Retina (tissue), 1 donor: ENCODE measurements around the gene ATOSA.

Experiments
- DNase-seq: peaks from one replicate; pipeline ENCODE4 v3.0.0-alpha.2; 2016

Gene ATOSA

GRCh38 chr15:52682781-52683180, 3.6 kb upstream of the ATOSA start:
- no peak for DNase-seq

DNA sequence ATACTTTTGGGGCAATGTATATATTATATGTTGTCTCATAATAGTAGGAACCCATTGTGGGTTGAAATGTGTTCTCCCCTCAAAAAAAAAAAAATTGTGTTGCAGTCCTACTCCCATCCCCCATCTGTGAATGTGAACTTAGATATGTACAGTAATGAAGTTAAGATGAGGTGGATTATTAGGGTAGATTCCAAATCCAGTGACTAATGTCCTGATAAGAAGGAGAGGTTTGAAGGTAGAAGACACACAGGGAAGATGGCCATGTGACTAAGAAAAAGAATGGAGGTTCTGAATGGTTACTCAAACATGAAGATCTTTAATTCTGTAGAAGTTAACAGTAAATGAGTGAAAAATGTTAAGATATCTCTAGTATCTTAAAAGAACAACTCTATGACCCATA, 3.0 kb upstream of the ATOSA start:
- no peak for DNase-seq

DNA sequence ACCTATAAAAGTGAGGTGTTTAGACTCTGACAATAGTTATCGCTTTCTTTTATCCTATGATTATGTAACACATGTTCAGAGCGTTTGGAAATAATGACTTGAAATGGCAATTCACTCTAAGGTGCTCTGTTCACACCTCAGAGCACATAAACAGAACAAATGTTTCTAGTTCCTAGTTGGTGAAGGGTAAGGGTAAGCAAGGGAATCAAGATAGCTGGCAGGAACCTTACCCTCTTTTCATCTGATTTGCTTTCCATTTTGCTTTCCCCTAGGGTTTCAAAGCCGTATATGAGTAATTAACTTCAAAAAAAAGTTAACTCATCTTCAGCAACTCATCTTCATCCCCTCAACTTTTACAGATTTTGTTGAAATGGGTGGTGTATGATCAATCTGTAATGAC, 2.3 kb upstream of the ATOSA start:
- DNase-seq: no peak

DNA sequence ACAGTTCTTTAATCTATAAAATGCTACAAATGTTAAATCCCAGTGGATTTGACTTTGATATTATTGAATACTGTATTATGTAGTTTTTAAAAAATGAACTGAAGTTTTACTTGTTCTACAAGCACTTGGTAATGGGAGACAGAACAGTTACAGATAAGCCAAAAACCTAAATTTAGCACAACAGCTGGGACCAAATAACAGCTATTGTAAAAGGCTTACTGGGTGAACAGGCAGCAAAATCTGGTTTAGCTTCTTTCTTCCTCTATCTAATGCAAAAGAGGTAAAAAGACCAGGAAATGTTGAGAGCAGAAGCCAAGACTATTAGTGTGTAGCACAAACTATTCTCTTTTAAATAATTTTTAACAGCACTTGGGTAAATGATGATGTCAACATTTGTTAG, 1.6 kb upstream of the ATOSA start:
- DNase-seq: no peak

DNA sequence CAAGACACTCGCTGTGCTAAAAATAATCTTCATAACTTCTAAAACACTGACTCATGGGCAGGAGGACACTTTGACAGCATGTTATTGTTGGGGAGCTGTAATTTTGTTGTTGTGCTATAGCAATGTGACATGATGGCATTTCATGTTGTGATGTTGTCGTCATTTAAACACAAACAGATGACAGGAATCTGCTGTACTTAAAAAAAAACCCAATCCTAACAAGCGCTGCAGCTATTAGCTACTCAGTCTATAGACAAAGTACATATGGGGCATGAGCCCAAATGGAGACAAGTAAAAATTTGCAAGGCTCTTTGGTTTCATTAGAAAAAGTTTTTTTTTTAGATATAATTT, 828 bp upstream of the ATOSA start:
- DNase-seq: peak; percentile 37

GRCh38 chr15:52678468-52679231, 538 bp downstream of the ATOSA start:
- DNase-seq: peak; percentile 88

- DNase-seq: peak; percentile 60
These were observed 1.4 kb downstream of the ATOSA start for GRCh38 chr15:52677593-52678467.

- no peak for DNase-seq
These were observed 4.4 kb downstream of the ATOSA start for GRCh38 chr15:52674831-52675230.

GRCh38 chr15:52673734-52674133, 5.5 kb downstream of the ATOSA start:
- no peak for DNase-seq

DNA sequence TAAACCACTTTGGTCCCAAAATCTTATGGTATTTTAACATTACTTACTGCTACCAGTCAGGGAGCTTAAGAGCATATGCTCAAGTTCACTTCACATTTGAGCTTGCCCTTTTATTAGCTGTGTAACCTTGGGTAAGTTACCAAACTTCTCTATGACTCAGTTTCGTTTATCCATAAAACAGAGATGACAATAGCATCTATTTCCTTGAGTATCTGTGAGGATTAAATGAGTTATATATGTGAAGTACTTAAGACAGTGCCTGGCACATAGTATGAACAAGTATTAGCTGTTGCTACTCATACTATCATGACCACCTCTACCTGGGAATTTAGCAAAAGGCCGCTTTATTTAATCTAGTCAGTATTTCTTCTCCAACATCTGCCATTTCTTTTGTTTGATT, 5.9 kb downstream of the ATOSA start:
- DNase-seq: no peak

DNA sequence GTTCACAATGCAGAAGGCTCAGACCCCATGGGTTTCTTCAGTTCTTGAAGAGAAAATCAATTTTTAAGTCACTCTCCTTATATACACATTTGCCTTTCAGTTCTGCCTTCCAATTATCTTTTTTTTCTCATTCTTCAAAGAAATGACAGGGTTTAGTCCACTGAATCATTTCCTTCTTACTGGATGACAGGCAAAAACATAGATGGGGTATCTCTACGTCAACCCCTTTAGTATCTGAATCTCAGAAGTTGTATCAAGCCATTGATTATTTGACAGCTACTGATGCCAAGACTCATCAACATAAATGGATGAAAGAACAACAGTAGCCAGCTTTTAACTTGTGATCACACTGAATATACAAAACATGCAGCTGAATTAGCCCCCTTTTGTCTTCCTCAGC, 6.5 kb downstream of the ATOSA start:
- DNase-seq: no peak

DNA sequence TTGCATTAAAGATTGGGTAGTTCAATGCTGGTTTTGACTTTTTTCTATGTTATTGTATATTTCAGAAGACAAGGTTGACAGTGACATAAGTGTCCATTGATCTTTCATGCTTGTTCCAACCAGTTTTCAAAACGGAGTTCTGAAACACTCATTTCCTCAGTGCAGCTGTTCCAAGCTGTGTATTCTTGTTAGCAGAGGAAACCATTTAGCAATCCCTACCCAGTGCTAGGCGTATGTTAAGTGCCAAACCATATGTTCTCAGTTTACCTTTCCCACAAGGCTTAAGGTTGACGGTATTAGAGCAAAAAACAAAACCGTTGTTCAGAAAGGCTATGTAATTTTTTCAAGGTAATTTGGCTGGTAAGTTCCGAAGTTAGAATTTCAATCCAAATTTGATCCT, 9.1 kb downstream of the ATOSA start:
- no peak for DNase-seq

DNA sequence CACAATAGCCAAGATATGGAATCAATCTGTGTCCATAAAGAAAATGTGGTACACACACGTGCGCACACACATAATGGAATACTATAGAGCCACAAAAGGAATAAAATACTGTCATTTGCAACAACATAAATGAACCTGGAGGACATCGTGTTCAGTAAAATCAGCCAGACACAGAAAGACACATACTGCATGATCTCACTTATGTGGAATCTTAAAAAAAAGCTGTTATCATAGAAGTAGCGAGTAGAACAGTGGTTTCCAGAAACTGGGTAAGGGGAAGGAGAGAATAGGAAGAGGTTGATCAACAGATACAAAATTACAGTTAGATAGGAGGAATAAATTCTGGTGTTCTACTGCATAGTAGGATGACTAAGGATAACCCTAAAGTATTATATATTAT, 11.1 kb downstream of the ATOSA start:
- no peak for DNase-seq

DNA sequence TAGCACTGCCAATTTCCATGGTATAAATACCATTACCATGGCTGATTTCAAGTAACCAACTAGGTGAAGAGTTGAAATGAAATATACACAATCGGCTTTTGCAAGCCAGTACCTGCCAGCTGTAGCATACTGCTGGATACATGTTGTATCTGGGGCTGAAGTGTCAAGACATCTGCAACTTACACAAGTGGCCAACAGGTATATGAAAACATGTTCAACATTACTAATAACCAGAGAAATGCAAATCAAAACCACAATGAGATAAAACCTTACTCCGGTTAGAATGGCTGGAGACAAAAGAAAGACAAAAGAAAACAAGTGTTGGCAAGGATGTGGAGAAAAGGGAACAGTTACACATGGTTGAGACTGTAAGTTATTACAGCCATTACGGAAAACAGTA, 11.6 kb downstream of the ATOSA start:
- no peak for DNase-seq

DNA sequence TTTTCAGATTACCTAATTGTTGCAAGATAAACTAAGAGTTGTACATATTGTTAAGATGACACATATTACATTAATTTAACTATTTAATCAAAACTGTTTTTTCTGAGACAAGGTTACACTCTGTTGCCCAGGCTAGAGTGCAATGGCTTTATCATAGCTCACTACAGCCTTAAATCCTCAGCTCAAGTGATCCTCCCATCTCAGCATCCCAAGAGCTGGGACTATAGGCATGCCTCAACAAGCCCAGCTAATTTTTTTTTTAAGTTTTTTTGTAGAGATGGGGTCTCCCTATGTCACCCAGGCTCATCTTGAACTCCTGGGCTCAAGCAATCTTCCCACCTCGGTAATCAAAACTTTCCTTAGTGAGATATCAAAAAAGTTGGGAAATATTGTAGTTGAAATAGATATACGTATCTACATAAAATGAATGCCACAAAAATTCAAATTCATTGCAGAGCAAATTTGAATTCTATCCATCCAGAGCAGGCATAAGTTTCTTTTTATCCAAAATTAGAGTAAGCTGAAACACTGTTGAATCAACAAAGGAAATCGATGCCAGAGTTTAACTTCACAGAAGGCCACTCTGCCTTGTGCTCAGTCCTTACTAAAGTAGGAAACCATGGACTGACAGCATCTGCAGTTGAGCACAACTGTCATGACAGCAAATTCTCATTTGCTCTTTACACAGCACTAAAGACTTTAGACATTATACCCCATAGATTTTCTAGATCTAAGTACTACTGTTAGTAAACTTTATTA, 15.5 kb downstream of the ATOSA start:
- DNase-seq: no peak

DNA sequence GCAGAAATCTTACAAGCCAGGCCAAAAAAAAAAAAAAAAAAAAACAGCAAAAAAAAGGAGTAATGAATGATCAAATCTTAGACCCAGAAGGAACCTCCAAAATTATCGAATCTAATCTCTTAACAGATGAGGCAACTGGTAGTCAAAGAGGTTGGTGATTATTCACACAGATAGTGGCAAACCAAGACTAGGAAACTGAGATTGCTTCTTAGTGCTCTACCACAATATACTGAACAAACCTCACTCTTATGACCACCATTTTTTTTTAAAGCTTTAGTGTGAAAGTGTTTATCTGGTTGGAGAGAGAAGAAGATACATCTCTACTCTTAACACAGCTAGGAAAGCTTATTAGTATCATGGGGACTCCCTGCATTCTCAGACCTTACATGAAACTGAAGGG, 17.3 kb downstream of the ATOSA start:
- no peak for DNase-seq

DNA sequence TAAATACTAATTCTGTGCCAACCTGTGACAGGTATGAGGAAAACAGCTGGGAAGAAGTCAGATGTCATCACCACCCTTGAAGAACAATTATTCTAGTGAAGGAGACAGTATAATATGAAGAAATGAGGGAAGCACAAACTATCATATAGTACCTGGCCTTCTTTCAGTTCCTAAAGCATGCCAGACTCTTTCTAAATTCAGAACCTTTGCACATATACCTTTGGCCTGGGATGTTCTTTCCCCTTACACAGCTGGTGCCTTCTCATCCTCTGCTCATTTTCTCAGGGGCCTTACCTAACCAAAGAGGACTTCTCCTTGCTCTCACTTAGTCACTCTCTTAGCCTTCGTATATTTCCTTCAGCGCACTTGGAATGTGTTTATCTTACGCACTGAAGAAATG, 19.0 kb downstream of the ATOSA start:
- no peak for DNase-seq

GRCh38 chr15:52658955-52659354, 20.2 kb downstream of the ATOSA start:
- no peak for DNase-seq

GRCh38 chr15:52657338-52657737, 21.9 kb downstream of the ATOSA start:
- no peak for DNase-seq

DNA sequence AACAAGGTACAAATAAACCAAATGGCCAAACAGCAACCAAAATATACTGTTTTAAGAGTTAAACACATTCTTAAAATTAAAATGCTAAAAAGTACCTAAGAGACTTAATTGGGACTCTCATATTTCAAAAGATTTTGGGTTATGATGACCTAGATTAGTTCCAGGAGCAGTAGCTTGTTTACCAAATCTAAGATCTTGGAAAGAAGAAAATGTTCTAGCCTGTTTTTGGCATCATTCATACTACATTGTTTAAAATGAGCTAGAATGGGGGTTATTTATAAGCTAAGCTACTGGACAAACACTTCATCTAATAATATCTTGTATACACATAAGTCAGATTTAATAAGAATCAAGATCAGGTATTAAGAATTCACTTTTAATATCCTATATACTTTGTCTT, 22.8 kb downstream of the ATOSA start:
- no peak for DNase-seq

DNA sequence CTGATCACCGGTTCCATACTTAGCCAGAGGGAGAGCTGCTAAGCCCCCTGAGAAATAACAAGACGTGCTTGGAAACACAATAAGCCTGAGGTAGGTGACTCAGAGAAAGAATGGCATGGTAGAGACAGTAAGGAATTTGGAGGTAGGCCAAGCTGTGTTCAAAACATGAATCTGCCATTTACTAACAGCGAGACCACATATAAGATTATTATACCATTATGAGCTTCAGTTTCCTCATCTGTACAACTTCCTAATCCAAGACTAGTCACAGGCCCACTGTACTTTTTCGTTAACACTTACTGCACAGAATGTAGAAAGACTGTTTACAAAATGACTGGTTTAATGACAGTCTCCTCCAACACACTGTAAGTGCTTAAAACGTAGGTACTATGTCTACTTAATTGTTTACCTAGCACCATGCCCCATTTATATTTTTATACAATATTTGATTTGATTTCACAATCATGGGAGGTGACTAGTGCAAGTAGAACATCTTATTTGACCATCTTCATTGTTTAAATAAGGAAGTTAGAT, 25.7 kb downstream of the ATOSA start:
- no peak for DNase-seq

DNA sequence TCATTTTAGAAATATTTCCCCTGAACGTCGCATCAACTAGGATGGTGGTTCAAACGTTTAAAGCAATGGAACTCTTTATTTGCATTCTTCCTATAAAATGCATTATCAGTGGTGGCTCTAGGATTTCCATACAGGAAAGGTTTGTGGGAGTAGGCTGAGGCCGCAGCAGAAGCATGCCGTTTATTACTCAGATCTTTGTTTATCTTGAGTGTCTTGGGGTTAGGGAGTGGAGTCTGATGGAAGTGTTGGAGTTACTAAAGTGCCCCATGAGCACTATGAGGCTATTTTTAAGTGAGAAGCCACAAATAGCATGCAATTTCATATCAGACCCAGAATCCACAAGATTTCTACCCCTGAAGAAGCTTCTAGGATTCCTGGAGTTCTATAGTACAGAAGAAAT, 26.2 kb downstream of the ATOSA start:
- DNase-seq: no peak

GRCh38 chr15:52652286-52652685, 26.9 kb downstream of the ATOSA start:
- DNase-seq: no peak
